GM23338 (cell line): ENCODE data around the gene LIPJ. TPM values are rescaled to one million over a fixed set of nuclear protein-coding genes. Genes with fewer than 3 reads are reported as not detected.

Source experiments
- ATAC-seq: fragments of 200-7000 bp; cut with Tn5 transposase; 3 replicates; pipeline ENCODE4 v1.9.1; 2020
- DNase-seq: peaks from one replicate; pipeline ENCODE4 v3.0.0-alpha.2; 2015; ENCODE audit warnings: low spot score
- H2AFZ ChIP-seq: fragments of 200-600 bp; sonication (generic); 2 replicates; pipeline ENCODE4 v1.8.0; 2016; ENCODE audit warnings: antibody characterized with exemption, mild to moderate bottlenecking, moderate library complexity
- H3F3A ChIP-seq: fragments of 200-600 bp; sonication (generic); replicated peaks from 2 replicates; pipeline ENCODE4 v1.8.0; 2017; ENCODE audit warnings: antibody characterized with exemption, mixed run types, low read depth
- H3K27ac ChIP-seq: fragments of 200-600 bp; sonication (generic); 2 replicates; pipeline ENCODE4 v1.6.1; 2016; ENCODE audit warnings: low read depth
- H3K27me3 ChIP-seq: fragments of 200-600 bp; sonication (generic); 2 replicates; pipeline ENCODE4 v1.8.0; 2016; ENCODE audit warnings: mild to moderate bottlenecking, mixed run types, moderate library complexity; ENCODE audit not compliant: insufficient read depth
- H3K36me3 ChIP-seq: fragments of 200-600 bp; sonication (generic); 2 replicates; pipeline ENCODE4 v1.8.0; 2016; ENCODE audit warnings: mild to moderate bottlenecking; ENCODE audit not compliant: insufficient read depth
- H3K4me1 ChIP-seq: fragments of 200-600 bp; sonication (generic); 2 replicates; pipeline ENCODE4 v1.8.0; 2016; ENCODE audit warnings: mild to moderate bottlenecking, moderate library complexity; ENCODE audit not compliant: insufficient read depth
- H3K4me2 ChIP-seq: fragments of 200-600 bp; sonication (generic); 2 replicates; pipeline ENCODE4 v1.7.1; 2017; ENCODE audit warnings: mixed run types
- H3K4me3 ChIP-seq: fragments of 200-600 bp; sonication (generic); 2 replicates; pipeline ENCODE4 v1.6.1; 2016; ENCODE audit warnings: mixed run types
- H3K79me2 ChIP-seq: fragments of 200-600 bp; sonication (generic); replicated peaks from 2 replicates; pipeline ENCODE4 v1.8.0; 2017; ENCODE audit warnings: mild to moderate bottlenecking; ENCODE audit not compliant: insufficient read depth
- H3K9me2 ChIP-seq: fragments of 200-600 bp; sonication (generic); 2 replicates; pipeline ENCODE4 v1.8.0; 2017; ENCODE audit not compliant: insufficient read depth
- H4K20me1 ChIP-seq: fragments of 200-600 bp; sonication (generic); replicated peaks from 2 replicates; pipeline ENCODE4 v1.8.0; 2017; ENCODE audit warnings: mild to moderate bottlenecking; ENCODE audit not compliant: insufficient read depth
- H3K27ac Mint-ChIP-seq: 2 replicates; pipeline ENCODE4 v1.8.0; 2020; ENCODE audit warnings: inconsistent platforms, mild to moderate bottlenecking, moderate library complexity, mixed read lengths
- H3K27me3 Mint-ChIP-seq: 3 replicates; pipeline ENCODE4 v1.8.0; 2022; ENCODE audit warnings: low read depth, mild to moderate bottlenecking, moderate library complexity, mixed read lengths, inconsistent platforms; ENCODE audit not compliant: insufficient read depth, poor library complexity
- H3K36me3 Mint-ChIP-seq: 3 replicates; pipeline ENCODE4 v1.8.0; 2021; ENCODE audit warnings: low read depth, mild to moderate bottlenecking, inconsistent platforms, moderate library complexity, mixed read lengths
- H3K4me1 Mint-ChIP-seq: 3 replicates; pipeline ENCODE4 v1.8.0; 2020; ENCODE audit warnings: mild to moderate bottlenecking, inconsistent platforms, mixed read lengths
- H3K4me3 Mint-ChIP-seq: 3 replicates; pipeline ENCODE4 v1.8.0; 2021; ENCODE audit warnings: moderate library complexity, mild to moderate bottlenecking, inconsistent platforms, mixed read lengths
- H3K9me3 Mint-ChIP-seq: 3 replicates; pipeline ENCODE4 v1.8.0; 2020; ENCODE audit warnings: moderate library complexity, mild to moderate bottlenecking, inconsistent platforms, mixed read lengths
- CREB1 ChIP-seq: fragments of 250-450 bp; sonication (Bioruptor Pico); IDR thresholded peaks from 2 replicates; pipeline ENCODE4 v1.5.0; 2020; ENCODE audit warnings: low read depth, mild to moderate bottlenecking, moderate library complexity
- EZH2 ChIP-seq: fragments of 200-600 bp; sonication (generic); IDR thresholded peaks from one replicate; pipeline ENCODE4 v1.8.0; 2017; ENCODE audit warnings: antibody characterized with exemption, mild to moderate bottlenecking, low read depth; ENCODE audit not compliant: unreplicated experiment
- EZH2phosphoT487 ChIP-seq: fragments of 200-600 bp; sonication (generic); IDR thresholded peaks from one replicate; pipeline ENCODE4 v1.8.1; 2018; ENCODE audit warnings: antibody characterized with exemption; ENCODE audit not compliant: unreplicated experiment
- JUNB ChIP-seq: IDR thresholded peaks from one replicate; pipeline ENCODE4 v1.6.1; 2016; ENCODE audit warnings: antibody characterized with exemption; ENCODE audit not compliant: unreplicated experiment
- NANOG ChIP-seq: IDR thresholded peaks from 2 replicates; pipeline ENCODE4 v1.6.1; 2016; ENCODE audit warnings: antibody characterized with exemption, borderline replicate concordance
- POLR2AphosphoS5 ChIP-seq: IDR thresholded peaks from 2 replicates; pipeline ENCODE4 v1.6.1; 2016; ENCODE audit warnings: antibody characterized with exemption, low read depth
- STAT1 ChIP-seq: IDR thresholded peaks from one replicate; pipeline ENCODE4 v1.6.1; 2016; ENCODE audit warnings: antibody characterized with exemption; ENCODE audit not compliant: unreplicated experiment
- ZNF114 ChIP-seq: fragments of 250-450 bp; sonication (Bioruptor Pico); IDR thresholded peaks from 2 replicates; pipeline ENCODE4 v1.5.0; 2020; ENCODE audit warnings: mild to moderate bottlenecking, moderate library complexity
- ZNF331 ChIP-seq: fragments of 250-450 bp; sonication (Bioruptor Pico); IDR thresholded peaks from 2 replicates; pipeline ENCODE4 v1.5.0; 2020; ENCODE audit warnings: low read depth, mild to moderate bottlenecking, moderate library complexity
- polyA plus RNA-seq: library from polyadenylated mRNA; unstranded; fragments of >200 nt; fragmentation: Nextera tagmentation; extraction: Ambion mirVana; gene quantifications from 2 replicates; pipeline ENCODE4 v1.2.1, GENCODE V29; 2016
- total RNA-seq: library from RNA; depleted of rRNA; stranded (reverse); fragments of >200 nt; shearing (Covaris generic); gene quantifications from 2 replicates; pipeline ENCODE4 v1.2.3, GENCODE V29; 2014
- TF ChIP-seq, protein P1 (sequence below): IDR thresholded peaks from 2 replicates; pipeline ENCODE4 v1.6.1; 2016; ENCODE audit warnings: antibody characterized with exemption
- TF ChIP-seq, protein P2 (sequence below): IDR thresholded peaks from one replicate; pipeline ENCODE4 v1.6.1; 2018; ENCODE audit warnings: antibody characterized with exemption; ENCODE audit not compliant: unreplicated experiment
- TF ChIP-seq, protein P3 (sequence below), 2 experiments: fragments of 200-600 bp in 1 of 2; sonication (generic) in 1 of 2; conservative IDR thresholded peaks; 2 replicates each; pipeline versions ENCODE4 v1.5.1 to v1.6.1; 2016 to 2017; ENCODE audit warnings: antibody characterized with exemption in 2 of 2, low read depth in 2 of 2, mild to moderate bottlenecking in 2 of 2, moderate library complexity in 1 of 2
- TF ChIP-seq, protein P4 (sequence below): fragments of 250-450 bp; sonication (Bioruptor Pico); IDR thresholded peaks from 2 replicates; pipeline ENCODE4 v1.5.0; 2020; ENCODE audit warnings: mild to moderate bottlenecking, moderate library complexity

LIPJ gene
- total and polyA plus RNA-seq, 2 experiments from 2014 or later = 0.14 TPM; not detected in 1

DNA sequence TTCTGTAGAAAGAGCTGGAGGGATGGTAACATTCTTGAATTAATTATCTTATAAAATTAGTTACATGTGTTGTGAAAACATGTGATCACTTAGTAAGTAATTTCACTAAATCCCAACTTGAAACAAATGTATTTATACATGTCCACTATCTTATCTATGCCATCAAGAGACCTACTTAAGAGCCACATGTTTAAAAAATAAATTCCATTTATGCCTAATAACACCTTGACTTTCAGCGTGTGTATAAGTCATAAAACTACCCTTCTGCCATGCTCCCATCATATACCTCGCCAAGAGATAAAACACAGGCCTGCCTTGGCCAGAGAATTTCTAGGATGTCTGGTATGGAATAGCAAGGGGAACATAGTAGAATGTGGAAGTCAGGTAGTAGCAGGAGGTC lies 37.3 kb downstream of the LIPJ start:
- H2AFZ ChIP-seq = no peak overlapping the region
- H3K36me3 Mint-ChIP-seq = no peaks in the 10 kb centered on the region
- no peak overlapping the region for H3K4me3 ChIP-seq
- no peaks in the 10 kb centered on the region for H3K27me3 ChIP-seq
- no peaks in the 10 kb centered on the region for H3F3A ChIP-seq
- DNase-seq (no peak), ATAC-seq (no peak)
- peaks cover 9% of the 10 kb centered on the region; the same call in 1 of the 3 replicates for H3K9me3 Mint-ChIP-seq
- no peak overlapping the region for H3K4me2 ChIP-seq
- H3K79me2 ChIP-seq = no peaks in the 10 kb centered on the region
- peaks cover 6% of the 10 kb centered on the region; the same call in 1 of the 2 replicates for H3K4me1 ChIP-seq
- H3K27me3 Mint-ChIP-seq = peaks cover 1% of the 10 kb centered on the region
- no peaks in the 10 kb centered on the region for H4K20me1 ChIP-seq
- no peak overlapping the region for H3K27ac ChIP-seq
- no peaks in the 10 kb centered on the region for H3K36me3 ChIP-seq
- no peaks in the 10 kb centered on the region; the same call in 1 of the 3 replicates for H3K4me1 Mint-ChIP-seq
- no peak for TF ChIP-seq JUNB
- TF ChIP-seq, protein P1, sequence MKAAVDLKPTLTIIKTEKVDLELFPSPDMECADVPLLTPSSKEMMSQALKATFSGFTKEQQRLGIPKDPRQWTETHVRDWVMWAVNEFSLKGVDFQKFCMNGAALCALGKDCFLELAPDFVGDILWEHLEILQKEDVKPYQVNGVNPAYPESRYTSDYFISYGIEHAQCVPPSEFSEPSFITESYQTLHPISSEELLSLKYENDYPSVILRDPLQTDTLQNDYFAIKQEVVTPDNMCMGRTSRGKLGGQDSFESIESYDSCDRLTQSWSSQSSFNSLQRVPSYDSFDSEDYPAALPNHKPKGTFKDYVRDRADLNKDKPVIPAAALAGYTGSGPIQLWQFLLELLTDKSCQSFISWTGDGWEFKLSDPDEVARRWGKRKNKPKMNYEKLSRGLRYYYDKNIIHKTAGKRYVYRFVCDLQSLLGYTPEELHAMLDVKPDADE = no peak
- TF ChIP-seq, protein P2, sequence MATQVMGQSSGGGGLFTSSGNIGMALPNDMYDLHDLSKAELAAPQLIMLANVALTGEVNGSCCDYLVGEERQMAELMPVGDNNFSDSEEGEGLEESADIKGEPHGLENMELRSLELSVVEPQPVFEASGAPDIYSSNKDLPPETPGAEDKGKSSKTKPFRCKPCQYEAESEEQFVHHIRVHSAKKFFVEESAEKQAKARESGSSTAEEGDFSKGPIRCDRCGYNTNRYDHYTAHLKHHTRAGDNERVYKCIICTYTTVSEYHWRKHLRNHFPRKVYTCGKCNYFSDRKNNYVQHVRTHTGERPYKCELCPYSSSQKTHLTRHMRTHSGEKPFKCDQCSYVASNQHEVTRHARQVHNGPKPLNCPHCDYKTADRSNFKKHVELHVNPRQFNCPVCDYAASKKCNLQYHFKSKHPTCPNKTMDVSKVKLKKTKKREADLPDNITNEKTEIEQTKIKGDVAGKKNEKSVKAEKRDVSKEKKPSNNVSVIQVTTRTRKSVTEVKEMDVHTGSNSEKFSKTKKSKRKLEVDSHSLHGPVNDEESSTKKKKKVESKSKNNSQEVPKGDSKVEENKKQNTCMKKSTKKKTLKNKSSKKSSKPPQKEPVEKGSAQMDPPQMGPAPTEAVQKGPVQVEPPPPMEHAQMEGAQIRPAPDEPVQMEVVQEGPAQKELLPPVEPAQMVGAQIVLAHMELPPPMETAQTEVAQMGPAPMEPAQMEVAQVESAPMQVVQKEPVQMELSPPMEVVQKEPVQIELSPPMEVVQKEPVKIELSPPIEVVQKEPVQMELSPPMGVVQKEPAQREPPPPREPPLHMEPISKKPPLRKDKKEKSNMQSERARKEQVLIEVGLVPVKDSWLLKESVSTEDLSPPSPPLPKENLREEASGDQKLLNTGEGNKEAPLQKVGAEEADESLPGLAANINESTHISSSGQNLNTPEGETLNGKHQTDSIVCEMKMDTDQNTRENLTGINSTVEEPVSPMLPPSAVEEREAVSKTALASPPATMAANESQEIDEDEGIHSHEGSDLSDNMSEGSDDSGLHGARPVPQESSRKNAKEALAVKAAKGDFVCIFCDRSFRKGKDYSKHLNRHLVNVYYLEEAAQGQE = no peak
- TF ChIP-seq ZNF114 = no peak
- TF ChIP-seq POLR2AphosphoS5 = no peak
- TF ChIP-seq EZH2 = no peak
- TF ChIP-seq, protein P3, sequence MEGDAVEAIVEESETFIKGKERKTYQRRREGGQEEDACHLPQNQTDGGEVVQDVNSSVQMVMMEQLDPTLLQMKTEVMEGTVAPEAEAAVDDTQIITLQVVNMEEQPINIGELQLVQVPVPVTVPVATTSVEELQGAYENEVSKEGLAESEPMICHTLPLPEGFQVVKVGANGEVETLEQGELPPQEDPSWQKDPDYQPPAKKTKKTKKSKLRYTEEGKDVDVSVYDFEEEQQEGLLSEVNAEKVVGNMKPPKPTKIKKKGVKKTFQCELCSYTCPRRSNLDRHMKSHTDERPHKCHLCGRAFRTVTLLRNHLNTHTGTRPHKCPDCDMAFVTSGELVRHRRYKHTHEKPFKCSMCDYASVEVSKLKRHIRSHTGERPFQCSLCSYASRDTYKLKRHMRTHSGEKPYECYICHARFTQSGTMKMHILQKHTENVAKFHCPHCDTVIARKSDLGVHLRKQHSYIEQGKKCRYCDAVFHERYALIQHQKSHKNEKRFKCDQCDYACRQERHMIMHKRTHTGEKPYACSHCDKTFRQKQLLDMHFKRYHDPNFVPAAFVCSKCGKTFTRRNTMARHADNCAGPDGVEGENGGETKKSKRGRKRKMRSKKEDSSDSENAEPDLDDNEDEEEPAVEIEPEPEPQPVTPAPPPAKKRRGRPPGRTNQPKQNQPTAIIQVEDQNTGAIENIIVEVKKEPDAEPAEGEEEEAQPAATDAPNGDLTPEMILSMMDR (conservative IDR thresholded peaks at IDR 0.05; ENCODE audit: low read depth in 2 of 2) = no peak
- no peak for TF ChIP-seq STAT1
- TF ChIP-seq ZNF331 (CRISPR knock-in tag) = no peak
- TF ChIP-seq NANOG = no peak
- TF ChIP-seq, protein P4, sequence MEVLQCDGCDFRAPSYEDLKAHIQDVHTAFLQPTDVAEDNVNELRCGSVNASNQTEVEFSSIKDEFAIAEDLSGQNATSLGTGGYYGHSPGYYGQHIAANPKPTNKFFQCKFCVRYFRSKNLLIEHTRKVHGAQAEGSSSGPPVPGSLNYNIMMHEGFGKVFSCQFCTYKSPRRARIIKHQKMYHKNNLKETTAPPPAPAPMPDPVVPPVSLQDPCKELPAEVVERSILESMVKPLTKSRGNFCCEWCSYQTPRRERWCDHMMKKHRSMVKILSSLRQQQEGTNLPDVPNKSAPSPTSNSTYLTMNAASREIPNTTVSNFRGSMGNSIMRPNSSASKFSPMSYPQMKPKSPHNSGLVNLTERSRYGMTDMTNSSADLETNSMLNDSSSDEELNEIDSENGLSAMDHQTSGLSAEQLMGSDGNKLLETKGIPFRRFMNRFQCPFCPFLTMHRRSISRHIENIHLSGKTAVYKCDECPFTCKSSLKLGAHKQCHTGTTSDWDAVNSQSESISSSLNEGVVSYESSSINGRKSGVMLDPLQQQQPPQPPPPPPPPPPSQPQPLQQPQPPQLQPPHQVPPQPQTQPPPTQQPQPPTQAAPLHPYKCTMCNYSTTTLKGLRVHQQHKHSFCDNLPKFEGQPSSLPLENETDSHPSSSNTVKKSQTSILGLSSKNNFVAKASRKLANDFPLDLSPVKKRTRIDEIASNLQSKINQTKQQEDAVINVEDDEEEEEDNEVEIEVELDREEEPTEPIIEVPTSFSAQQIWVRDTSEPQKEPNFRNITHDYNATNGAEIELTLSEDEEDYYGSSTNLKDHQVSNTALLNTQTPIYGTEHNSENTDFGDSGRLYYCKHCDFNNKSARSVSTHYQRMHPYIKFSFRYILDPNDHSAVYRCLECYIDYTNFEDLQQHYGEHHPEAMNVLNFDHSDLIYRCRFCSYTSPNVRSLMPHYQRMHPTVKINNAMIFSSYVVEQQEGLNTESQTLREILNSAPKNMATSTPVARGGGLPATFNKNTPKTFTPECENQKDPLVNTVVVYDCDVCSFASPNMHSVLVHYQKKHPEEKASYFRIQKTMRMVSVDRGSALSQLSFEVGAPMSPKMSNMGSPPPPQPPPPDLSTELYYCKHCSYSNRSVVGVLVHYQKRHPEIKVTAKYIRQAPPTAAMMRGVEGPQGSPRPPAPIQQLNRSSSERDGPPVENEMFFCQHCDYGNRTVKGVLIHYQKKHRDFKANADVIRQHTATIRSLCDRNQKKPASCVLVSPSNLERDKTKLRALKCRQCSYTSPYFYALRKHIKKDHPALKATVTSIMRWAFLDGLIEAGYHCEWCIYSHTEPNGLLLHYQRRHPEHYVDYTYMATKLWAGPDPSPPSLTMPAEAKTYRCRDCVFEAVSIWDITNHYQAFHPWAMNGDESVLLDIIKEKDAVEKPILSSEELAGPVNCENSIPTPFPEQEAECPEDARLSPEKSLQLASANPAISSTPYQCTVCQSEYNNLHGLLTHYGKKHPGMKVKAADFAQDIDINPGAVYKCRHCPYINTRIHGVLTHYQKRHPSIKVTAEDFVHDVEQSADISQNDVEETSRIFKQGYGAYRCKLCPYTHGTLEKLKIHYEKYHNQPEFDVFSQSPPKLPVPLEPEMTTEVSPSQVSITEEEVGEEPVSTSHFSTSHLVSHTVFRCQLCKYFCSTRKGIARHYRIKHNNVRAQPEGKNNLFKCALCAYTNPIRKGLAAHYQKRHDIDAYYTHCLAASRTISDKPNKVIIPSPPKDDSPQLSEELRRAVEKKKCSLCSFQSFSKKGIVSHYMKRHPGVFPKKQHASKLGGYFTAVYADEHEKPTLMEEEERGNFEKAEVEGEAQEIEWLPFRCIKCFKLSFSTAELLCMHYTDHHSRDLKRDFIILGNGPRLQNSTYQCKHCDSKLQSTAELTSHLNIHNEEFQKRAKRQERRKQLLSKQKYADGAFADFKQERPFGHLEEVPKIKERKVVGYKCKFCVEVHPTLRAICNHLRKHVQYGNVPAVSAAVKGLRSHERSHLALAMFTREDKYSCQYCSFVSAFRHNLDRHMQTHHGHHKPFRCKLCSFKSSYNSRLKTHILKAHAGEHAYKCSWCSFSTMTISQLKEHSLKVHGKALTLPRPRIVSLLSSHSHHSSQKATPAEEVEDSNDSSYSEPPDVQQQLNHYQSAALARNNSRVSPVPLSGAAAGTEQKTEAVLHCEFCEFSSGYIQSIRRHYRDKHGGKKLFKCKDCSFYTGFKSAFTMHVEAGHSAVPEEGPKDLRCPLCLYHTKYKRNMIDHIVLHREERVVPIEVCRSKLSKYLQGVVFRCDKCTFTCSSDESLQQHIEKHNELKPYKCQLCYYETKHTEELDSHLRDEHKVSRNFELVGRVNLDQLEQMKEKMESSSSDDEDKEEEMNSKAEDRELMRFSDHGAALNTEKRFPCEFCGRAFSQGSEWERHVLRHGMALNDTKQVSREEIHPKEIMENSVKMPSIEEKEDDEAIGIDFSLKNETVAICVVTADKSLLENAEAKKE (CRISPR knock-in tag) = no peak
- no peak for TF ChIP-seq EZH2phosphoT487
- no peak for TF ChIP-seq CREB1 (CRISPR knock-in tag)
- no peaks in the 10 kb centered on the region for H3K9me2 ChIP-seq
- H3K4me3 Mint-ChIP-seq = no peak overlapping the region
- no peak overlapping the region for H3K27ac Mint-ChIP-seq
